Karpas-422 (cell line): ENCODE results near the gene HOXD9. TPM values are rescaled to one million over a fixed set of nuclear protein-coding genes. Genes with fewer than 3 reads are reported as not detected.

Experiments used
- DNase-seq: peaks from one replicate; pipeline ENCODE4 v3.0.0-alpha.2; 2015
- H2AFZ ChIP-seq: fragments of 200-600 bp; sonication (generic); 2 replicates; pipeline ENCODE4 v1.6.1; 2014; ENCODE audit warnings: antibody characterized with exemption, low read length, mixed read lengths
- H3K27ac ChIP-seq: fragments of 200-600 bp; sonication (generic); 2 replicates; pipeline ENCODE4 v1.5.1; 2014; ENCODE audit warnings: mild to moderate bottlenecking, low read length, moderate library complexity
- H3K27me3 ChIP-seq: fragments of 200-600 bp; sonication (generic); 2 replicates; pipeline ENCODE4 v1.6.1; 2014; ENCODE audit warnings: low read length, mixed read lengths
- H3K36me3 ChIP-seq: fragments of 200-600 bp; sonication (generic); 2 replicates; pipeline ENCODE4 v1.6.1; 2014; ENCODE audit warnings: low read length, mixed read lengths; ENCODE audit not compliant: insufficient read depth
- H3K4me1 ChIP-seq: fragments of 200-600 bp; sonication (generic); 2 replicates; pipeline ENCODE4 v1.6.1; 2014; ENCODE audit warnings: mild to moderate bottlenecking, low read length, mixed read lengths
- H3K4me2 ChIP-seq: fragments of 200-600 bp; sonication (generic); 2 replicates; pipeline ENCODE4 v1.6.1; 2014; ENCODE audit warnings: low read length, low read depth, mild to moderate bottlenecking; ENCODE audit not compliant: poor library complexity, severe bottlenecking
- H3K4me3 ChIP-seq: fragments of 200-600 bp; sonication (generic); 2 replicates; pipeline ENCODE4 v1.5.1; 2014; ENCODE audit warnings: mild to moderate bottlenecking, antibody characterized with exemption, low read length, mixed read lengths
- H3K79me2 ChIP-seq: fragments of 200-600 bp; sonication (generic); 2 replicates; pipeline ENCODE4 v1.6.1; 2014; ENCODE audit warnings: mild to moderate bottlenecking, low read length, mixed read lengths
- H3K9ac ChIP-seq: fragments of 200-600 bp; sonication (generic); 2 replicates; pipeline ENCODE4 v1.6.0; 2014; ENCODE audit warnings: low read length
- H3K9me2 ChIP-seq: fragments of 200-600 bp; sonication (generic), shearing (Covaris generic); replicated peaks from 2 replicates; pipeline ENCODE4 v1.6.0; 2014; ENCODE audit warnings: mild to moderate bottlenecking, low read length, moderate library complexity; ENCODE audit not compliant: insufficient read depth
- H3K9me3 ChIP-seq: fragments of 300-700, 200-600 bp; sonication (generic); 2 replicates; pipeline ENCODE4 v1.6.1; 2014; ENCODE audit warnings: low read length, mixed read lengths
- H4K20me1 ChIP-seq: fragments of 200-600 bp; sonication (generic); 2 replicates; pipeline ENCODE4 v1.6.1; 2014; ENCODE audit warnings: mild to moderate bottlenecking, antibody characterized with exemption, low read length, low read depth; ENCODE audit not compliant: insufficient read depth
- total RNA-seq: library from RNA; depleted of rRNA; stranded (reverse); fragments of >200 nt; shearing (Covaris generic); gene quantifications from 2 replicates; pipeline ENCODE4 v1.2.3, GENCODE V29; 2014; ENCODE audit warnings: low replicate concordance

Gene HOXD9
- total RNA-seq, 1 experiment from 2014 or later: not detected

- no peaks in the 10 kb centered on the region for H3K27me3 ChIP-seq
- no peak for DNase-seq
- no peak overlapping the region for H3K9ac ChIP-seq
- H3K9me3 ChIP-seq: no peaks in the 10 kb centered on the region
- H3K4me1 ChIP-seq: peaks cover 17% of the 10 kb centered on the region
- H3K4me2 ChIP-seq: no peak overlapping the region
- H3K9me2 ChIP-seq: no peaks in the 10 kb centered on the region
- H3K79me2 ChIP-seq: no peaks in the 10 kb centered on the region
- H3K27ac ChIP-seq: no peak overlapping the region
- H3K4me3 ChIP-seq: no peak overlapping the region
- H3K36me3 ChIP-seq: no peaks in the 10 kb centered on the region
- H4K20me1 ChIP-seq: no peaks in the 10 kb centered on the region
- H2AFZ ChIP-seq: no peak overlapping the region
These were observed 21.9 kb upstream of the HOXD9 start for GRCh38 chr2:176100547-176101140.

GRCh38 chr2:176101216-176101830 is 21.2 kb upstream of the HOXD9 start:
- no peak overlapping the region for H3K4me2 ChIP-seq
- no peaks in the 10 kb centered on the region for H3K9me3 ChIP-seq
- no peak overlapping the region for H3K4me3 ChIP-seq
- no peaks in the 10 kb centered on the region for H3K9me2 ChIP-seq
- no peak for DNase-seq
- no peaks in the 10 kb centered on the region for H3K79me2 ChIP-seq
- no peak overlapping the region for H3K27ac ChIP-seq
- H3K27me3 ChIP-seq: no peaks in the 10 kb centered on the region
- no peaks in the 10 kb centered on the region for H4K20me1 ChIP-seq
- H3K9ac ChIP-seq: no peak overlapping the region
- H3K4me1 ChIP-seq: peaks cover 15% of the 10 kb centered on the region
- no peaks in the 10 kb centered on the region for H3K36me3 ChIP-seq
- H2AFZ ChIP-seq: no peak overlapping the region

- no peaks in the 10 kb centered on the region for H3K36me3 ChIP-seq
- H3K4me2 ChIP-seq: no peak overlapping the region
- no peaks in the 10 kb centered on the region for H3K9me3 ChIP-seq
- no peaks in the 10 kb centered on the region for H3K27me3 ChIP-seq
- H3K9me2 ChIP-seq: no peaks in the 10 kb centered on the region
- peaks cover 10% of the 10 kb centered on the region for H3K4me1 ChIP-seq
- H3K79me2 ChIP-seq: no peaks in the 10 kb centered on the region
- no peak for DNase-seq
- no peak overlapping the region for H3K4me3 ChIP-seq
- no peak overlapping the region for H3K27ac ChIP-seq
- H2AFZ ChIP-seq: no peak overlapping the region
- H3K9ac ChIP-seq: no peak overlapping the region
- no peaks in the 10 kb centered on the region for H4K20me1 ChIP-seq
These were observed 20.7 kb upstream of the HOXD9 start for GRCh38 chr2:176101842-176102241.

- peaks cover 5% of the 10 kb centered on the region for H3K4me1 ChIP-seq
- no peaks in the 10 kb centered on the region for H3K9me2 ChIP-seq
- no peak overlapping the region for H3K9ac ChIP-seq
- no peak for DNase-seq
- no peak overlapping the region for H3K4me3 ChIP-seq
- H3K27ac ChIP-seq: no peak overlapping the region
- H2AFZ ChIP-seq: no peak overlapping the region
- H3K9me3 ChIP-seq: no peaks in the 10 kb centered on the region
- no peak overlapping the region for H3K4me2 ChIP-seq
- no peaks in the 10 kb centered on the region for H3K36me3 ChIP-seq
- H3K79me2 ChIP-seq: no peaks in the 10 kb centered on the region
- H3K27me3 ChIP-seq: no peaks in the 10 kb centered on the region
- H4K20me1 ChIP-seq: no peaks in the 10 kb centered on the region
These were observed 20.1 kb upstream of the HOXD9 start for GRCh38 chr2:176102309-176102866.

- H3K9me3 ChIP-seq: no peaks in the 10 kb centered on the region
- no peaks in the 10 kb centered on the region for H3K36me3 ChIP-seq
- H3K9ac ChIP-seq: no peak overlapping the region
- no peaks in the 10 kb centered on the region for H3K9me2 ChIP-seq
- no peaks in the 10 kb centered on the region for H3K27me3 ChIP-seq
- H2AFZ ChIP-seq: no peak overlapping the region
- no peaks in the 10 kb centered on the region for H4K20me1 ChIP-seq
- DNase-seq: no peak
- H3K79me2 ChIP-seq: no peaks in the 10 kb centered on the region
- H3K4me2 ChIP-seq: no peak overlapping the region
- H3K4me1 ChIP-seq: no peaks in the 10 kb centered on the region
- no peak overlapping the region for H3K27ac ChIP-seq
- H3K4me3 ChIP-seq: no peak overlapping the region
These were observed 19.3 kb upstream of the HOXD9 start for GRCh38 chr2:176103194-176103593.

- H3K27ac ChIP-seq: no peak overlapping the region
- no peaks in the 10 kb centered on the region for H3K79me2 ChIP-seq
- no peak overlapping the region for H3K4me3 ChIP-seq
- H3K4me2 ChIP-seq: no peak overlapping the region
- no peaks in the 10 kb centered on the region for H3K27me3 ChIP-seq
- no peaks in the 10 kb centered on the region for H3K9me3 ChIP-seq
- H4K20me1 ChIP-seq: no peaks in the 10 kb centered on the region
- H3K36me3 ChIP-seq: no peaks in the 10 kb centered on the region
- no peaks in the 10 kb centered on the region for H3K9me2 ChIP-seq
- no peak overlapping the region for H2AFZ ChIP-seq
- H3K4me1 ChIP-seq: no peaks in the 10 kb centered on the region
- no peak overlapping the region for H3K9ac ChIP-seq
- no peak for DNase-seq
These were observed 18.7 kb upstream of the HOXD9 start for GRCh38 chr2:176103742-176104315.

GRCh38 chr2:176104316-176105077 is 18.0 kb upstream of the HOXD9 start:
- DNase-seq: no peak
- Histone ChIP-seq H3K4me1 (no peaks in the 10 kb centered on the region), H3K4me2 (no peak overlapping the region), H3K27ac (no peak overlapping the region), H3K79me2 (no peaks in the 10 kb centered on the region), H3K9me2 (no peaks in the 10 kb centered on the region), H2AFZ (no peak overlapping the region), H3K9me3 (no peaks in the 10 kb centered on the region), H3K9ac (no peak overlapping the region), H3K4me3 (no peak overlapping the region), H3K27me3 (no peaks in the 10 kb centered on the region), H3K36me3 (no peaks in the 10 kb centered on the region), H4K20me1 (no peaks in the 10 kb centered on the region)
